T-helper 2 cell treated with Interferon-gamma antibody and Interleukin-4, amounts not matched to agents 5 μg/mL and 100 μg/mL, for 36 hours (primary cell): ENCODE data around the gene BHLHA9.
"Not testable (repeated sequence)": the region's sequence is repeated elsewhere in the genome, so short reads cannot be mapped to it uniquely, and the experiment has no call there.

Source experiments
- DNase-seq: peaks from one replicate; pipeline ENCODE4 v3.0.0; 2021; ENCODE audit warnings: low spot score
- H3K27ac Mint-ChIP-seq: one replicate; pipeline ENCODE4 v1.8.0; 2021; ENCODE audit warnings: mild to moderate bottlenecking, mixed read lengths
- H3K27me3 Mint-ChIP-seq: one replicate; pipeline ENCODE4 v1.8.0; 2021; ENCODE audit warnings: low read depth, mixed read lengths
- H3K36me3 Mint-ChIP-seq: one replicate; pipeline ENCODE4 v1.8.0; 2021; ENCODE audit warnings: low read depth, mixed read lengths
- H3K4me1 Mint-ChIP-seq: one replicate; pipeline ENCODE4 v1.8.0; 2021; ENCODE audit warnings: low read depth, mixed read lengths
- H3K4me3 Mint-ChIP-seq: one replicate; pipeline ENCODE4 v1.8.0; 2022; ENCODE audit warnings: mild to moderate bottlenecking, moderate library complexity, mixed read lengths
- H3K9me3 Mint-ChIP-seq: one replicate; pipeline ENCODE4 v1.8.0; 2021; ENCODE audit warnings: mixed read lengths

The BHLHA9 gene

GRCh38 chr17:1232786-1233185 lies 37.5 kb upstream of the BHLHA9 start:
- Mint-ChIP-seq H3K4me1 (peaks cover 12% of the 10 kb centered on the region), H3K36me3 (peaks cover 5% of the 10 kb centered on the region), H3K27me3 (peaks cover 33% of the 10 kb centered on the region), H3K4me3 (no peak overlapping the region), H3K9me3 (no peaks in the 10 kb centered on the region), H3K27ac (no peak overlapping the region)
- no peak for DNase-seq

DNA sequence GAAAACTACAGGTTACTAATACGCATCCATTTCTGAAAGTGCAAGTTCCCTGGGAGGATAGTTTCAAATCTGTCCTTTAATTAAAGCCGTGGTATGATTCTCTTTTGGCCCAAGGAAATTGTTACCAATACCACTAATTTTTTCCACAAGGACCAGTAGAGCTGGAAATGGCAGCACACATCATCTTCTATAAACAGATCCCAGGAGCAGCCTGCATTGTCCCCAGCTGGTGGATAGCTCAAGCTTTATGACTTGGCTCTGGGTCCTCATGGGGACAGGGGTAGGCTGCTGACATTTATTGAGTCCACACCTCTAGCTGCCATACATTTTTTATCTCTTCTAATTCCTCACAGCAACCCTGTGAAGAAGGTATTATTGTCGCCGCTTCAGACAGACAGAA lies 35.8 kb upstream of the BHLHA9 start:
- peaks cover 12% of the 10 kb centered on the region for H3K4me1 Mint-ChIP-seq
- H3K27ac Mint-ChIP-seq = no peak overlapping the region
- H3K9me3 Mint-ChIP-seq = no peaks in the 10 kb centered on the region
- H3K27me3 Mint-ChIP-seq = peaks cover 38% of the 10 kb centered on the region
- peaks cover 5% of the 10 kb centered on the region for H3K36me3 Mint-ChIP-seq
- no peak overlapping the region for H3K4me3 Mint-ChIP-seq
- DNase-seq = no peak

GRCh38 chr17:1237471-1237870 lies 32.8 kb upstream of the BHLHA9 start:
- Mint-ChIP-seq H3K4me3 (no peak overlapping the region), H3K27me3 (peaks cover 31% of the 10 kb centered on the region), H3K36me3 (no peaks in the 10 kb centered on the region), H3K9me3 (no peaks in the 10 kb centered on the region), H3K4me1 (peaks cover 11% of the 10 kb centered on the region), H3K27ac (no peak overlapping the region)
- DNase-seq = no peak

- H3K9me3 Mint-ChIP-seq = no peaks in the 10 kb centered on the region
- H3K27ac Mint-ChIP-seq = no peak overlapping the region
- no peak overlapping the region for H3K4me3 Mint-ChIP-seq
- H3K36me3 Mint-ChIP-seq = no peaks in the 10 kb centered on the region
- peaks cover 26% of the 10 kb centered on the region for H3K27me3 Mint-ChIP-seq
- peaks cover 11% of the 10 kb centered on the region for H3K4me1 Mint-ChIP-seq
- no peak for DNase-seq
Measured at GRCh38 chr17:1239210-1239609, 31.0 kb upstream of the BHLHA9 start.

DNA sequence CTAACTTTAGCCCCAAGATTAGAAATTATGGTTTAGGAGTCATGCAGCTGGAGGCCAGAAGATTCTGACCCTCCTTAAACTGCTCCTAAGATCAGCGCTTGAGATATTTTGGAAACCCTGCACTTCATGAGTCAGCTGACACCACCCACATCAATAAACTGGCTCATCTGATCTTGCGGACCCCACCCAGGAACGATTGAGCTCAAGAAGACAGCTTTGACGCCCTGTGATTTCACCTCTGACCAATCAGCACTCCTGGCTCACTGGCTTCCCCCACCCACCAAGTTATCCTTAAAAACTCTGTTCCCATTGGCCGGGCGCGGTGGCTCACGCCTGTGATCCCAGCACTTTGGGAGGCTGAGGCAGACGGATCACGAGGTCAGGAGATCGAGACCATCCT lies 29.8 kb upstream of the BHLHA9 start:
- Mint-ChIP-seq H3K27me3 (peaks cover 26% of the 10 kb centered on the region), H3K4me1 (peaks cover 11% of the 10 kb centered on the region)
- not testable (repeated sequence) for H3K9me3 Mint-ChIP-seq, H3K4me3 Mint-ChIP-seq, DNase-seq, H3K36me3 Mint-ChIP-seq, H3K27ac Mint-ChIP-seq

GRCh38 chr17:1241929-1242328 lies 28.3 kb upstream of the BHLHA9 start:
- DNase-seq = no peak
- H3K9me3 Mint-ChIP-seq = no peaks in the 10 kb centered on the region
- no peaks in the 10 kb centered on the region for H3K36me3 Mint-ChIP-seq
- peaks cover 26% of the 10 kb centered on the region for H3K27me3 Mint-ChIP-seq
- no peak overlapping the region for H3K27ac Mint-ChIP-seq
- peaks cover 11% of the 10 kb centered on the region for H3K4me1 Mint-ChIP-seq
- H3K4me3 Mint-ChIP-seq = no peak overlapping the region

DNA sequence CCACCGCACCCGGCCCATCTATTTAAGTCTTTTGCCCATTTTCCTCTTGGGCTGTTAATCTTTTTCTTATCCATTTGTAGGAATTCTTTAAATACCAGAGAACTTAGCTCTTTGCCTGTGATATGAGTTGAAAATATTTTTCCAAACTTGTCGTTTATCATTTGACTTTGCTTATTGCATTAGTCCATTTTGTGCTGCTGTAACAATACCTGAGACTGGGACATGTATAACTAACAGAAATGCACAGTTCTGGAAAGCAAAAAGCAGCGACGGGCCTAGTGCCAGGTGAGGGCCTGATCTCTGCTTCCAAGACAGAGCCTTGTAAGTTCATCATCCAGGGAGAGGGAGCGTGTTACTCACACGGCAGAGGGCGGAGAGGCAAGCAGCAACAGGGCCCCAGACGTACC lies 25.6 kb upstream of the BHLHA9 start:
- Mint-ChIP-seq H3K4me3 (no peak overlapping the region), H3K36me3 (no peaks in the 10 kb centered on the region), H3K4me1 (peaks cover 7% of the 10 kb centered on the region)

GRCh38 chr17:1251866-1252608 lies 18.2 kb upstream of the BHLHA9 start:
- Mint-ChIP-seq H3K9me3 (no peaks in the 10 kb centered on the region), H3K27me3 (peaks cover 18% of the 10 kb centered on the region), H3K4me1 (peaks cover 16% of the 10 kb centered on the region), H3K27ac (no peak overlapping the region), H3K4me3 (no peak overlapping the region), H3K36me3 (peaks cover 2% of the 10 kb centered on the region)
- no peak for DNase-seq

More for the DNA sequence above, 25.6 kb upstream of the BHLHA9 start:
- Mint-ChIP-seq H3K27me3 (peaks cover 16% of the 10 kb centered on the region), H3K27ac (no peak overlapping the region), H3K9me3 (no peaks in the 10 kb centered on the region)
- DNase-seq = no peak

- Mint-ChIP-seq H3K27ac (no peak overlapping the region), H3K4me1 (peaks cover 34% of the 10 kb centered on the region), H3K27me3 (peaks cover 31% of the 10 kb centered on the region), H3K9me3 (no peaks in the 10 kb centered on the region), H3K4me3 (no peak overlapping the region), H3K36me3 (peaks cover 2% of the 10 kb centered on the region)
- no peak for DNase-seq
Measured at GRCh38 chr17:1255041-1255440, 15.2 kb upstream of the BHLHA9 start.

GRCh38 chr17:1256699-1257098 lies 13.5 kb upstream of the BHLHA9 start:
- Mint-ChIP-seq H3K27ac (no peak overlapping the region), H3K36me3 (peaks cover 2% of the 10 kb centered on the region), H3K9me3 (no peaks in the 10 kb centered on the region), H3K4me3 (peak overlapping the region; percentile 57), H3K4me1 (peaks cover 40% of the 10 kb centered on the region), H3K27me3 (peaks cover 43% of the 10 kb centered on the region)
- no peak for DNase-seq

GRCh38 chr17:1260086-1260769 lies 10.0 kb upstream of the BHLHA9 start:
- no peak overlapping the region for H3K27ac Mint-ChIP-seq
- DNase-seq = no peak
- peak overlapping the region; percentile 53 for H3K4me3 Mint-ChIP-seq
- H3K36me3 Mint-ChIP-seq = peaks cover 2% of the 10 kb centered on the region
- H3K4me1 Mint-ChIP-seq = peaks cover 35% of the 10 kb centered on the region
- peaks cover 45% of the 10 kb centered on the region for H3K27me3 Mint-ChIP-seq
- no peaks in the 10 kb centered on the region for H3K9me3 Mint-ChIP-seq

DNA sequence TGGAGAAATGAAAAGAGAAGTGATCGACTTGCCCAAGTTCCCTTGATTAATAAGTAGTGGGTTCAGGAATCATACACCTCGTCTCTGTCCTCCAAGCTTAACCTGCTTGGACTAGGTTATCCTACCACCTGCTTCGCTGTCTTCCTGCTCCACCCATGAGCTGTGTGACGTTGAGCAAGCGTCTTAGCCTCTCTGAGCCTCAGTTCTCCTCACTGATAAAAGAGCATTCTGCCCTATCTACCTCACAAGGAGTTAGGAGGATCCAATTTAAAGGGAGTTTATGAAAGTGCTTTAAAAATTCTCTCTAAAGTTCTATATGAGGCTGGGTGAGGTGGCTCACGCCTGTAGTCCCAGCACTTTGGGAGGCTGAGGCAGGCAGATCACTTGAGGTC lies 9.5 kb upstream of the BHLHA9 start:
- Mint-ChIP-seq H3K36me3 (peaks cover under 1% of the 10 kb centered on the region), H3K4me1 (peaks cover 30% of the 10 kb centered on the region), H3K27me3 (peaks cover 40% of the 10 kb centered on the region), H3K9me3 (no peaks in the 10 kb centered on the region), H3K27ac (no peak overlapping the region), H3K4me3 (peak overlapping the region; percentile 53)
- no peak for DNase-seq

DNA sequence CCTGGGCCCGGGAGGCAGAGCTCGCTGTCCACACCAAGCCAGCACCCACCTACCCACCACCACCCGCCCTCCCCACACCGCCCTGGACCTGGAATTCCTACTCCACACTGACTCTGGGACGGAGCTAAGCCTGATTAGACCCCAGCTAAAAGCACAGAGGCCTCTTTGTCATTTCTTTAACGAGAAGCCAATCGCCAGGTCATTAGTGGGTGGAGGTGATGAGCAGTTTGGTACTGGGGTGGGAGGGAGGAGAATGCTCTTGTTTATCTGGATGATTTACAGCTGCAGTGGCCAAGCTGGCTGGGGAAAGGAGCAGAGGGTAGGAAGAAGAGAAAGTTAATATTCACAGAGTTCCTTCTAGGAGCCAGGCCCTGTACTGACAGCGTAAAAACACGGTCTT lies 6.0 kb upstream of the BHLHA9 start:
- Mint-ChIP-seq H3K36me3 (no peaks in the 10 kb centered on the region), H3K27ac (no peak overlapping the region), H3K4me3 (no peak overlapping the region), H3K27me3 (peaks cover 41% of the 10 kb centered on the region), H3K9me3 (no peaks in the 10 kb centered on the region), H3K4me1 (peaks cover 21% of the 10 kb centered on the region)
- DNase-seq = no peak

DNA sequence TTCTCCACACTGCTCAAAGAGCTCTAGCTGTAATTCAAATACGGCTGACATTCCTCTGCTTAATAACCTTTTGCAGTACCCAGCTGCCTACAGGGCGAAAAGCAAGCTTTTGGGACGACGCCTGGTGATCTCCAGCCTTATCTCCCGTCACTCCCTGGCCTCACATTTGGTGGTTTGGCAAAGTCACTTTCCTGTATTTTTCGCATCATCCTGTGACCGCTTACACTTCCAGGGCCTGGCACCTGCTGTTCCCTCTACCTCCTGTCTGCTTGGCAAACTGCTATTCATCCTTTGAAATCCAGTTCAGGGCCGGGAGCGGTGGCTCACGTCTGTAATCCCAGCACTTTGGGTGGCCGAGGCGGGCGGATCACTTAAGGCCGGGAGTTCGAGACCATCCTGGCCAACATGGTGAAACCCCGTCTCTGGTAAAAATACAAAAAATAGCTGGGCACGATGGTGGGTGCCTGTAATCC lies 2.7 kb upstream of the BHLHA9 start:
- Mint-ChIP-seq H3K4me3 (peak overlapping the region; percentile 76), H3K4me1 (peaks cover 13% of the 10 kb centered on the region), H3K27ac (no peak overlapping the region), H3K36me3 (no peaks in the 10 kb centered on the region), H3K9me3 (no peaks in the 10 kb centered on the region), H3K27me3 (peaks cover 45% of the 10 kb centered on the region)
- DNase-seq = no peak
